ENCODE measurements around the gene BCL2L2.

- TF ChIP-seq CTCF (IDR thresholded peaks at IDR 0.05; ENCODE audit: insufficient read depth, low read length, poor library complexity, severe bottlenecking) (no peak), EZH2phosphoT487 (conservative IDR thresholded peaks at IDR 0.05; ENCODE audit: low read length) (no peak)
Observed at GRCh38 chr14:23300687-23301223, 5.9 kb upstream of the BCL2L2 start.
